OCI-LY3 (cell line): ENCODE data around the gene PLXNB3.

Source experiments
- EZH2phosphoT487 ChIP-seq: fragments of 200-600 bp; shearing (Covaris generic); IDR thresholded peaks from 2 replicates; pipeline ENCODE4 v1.6.1; 2018; ENCODE audit warnings: antibody characterized with exemption, mixed run types, low read depth
- TF ChIP-seq, protein P1 (sequence below): fragments of 200-600, 300-600 bp; sonication (generic); IDR thresholded peaks from 2 replicates; pipeline ENCODE4 v1.5.1; 2014; ENCODE audit warnings: antibody characterized with exemption, low read length, low read depth

DNA sequence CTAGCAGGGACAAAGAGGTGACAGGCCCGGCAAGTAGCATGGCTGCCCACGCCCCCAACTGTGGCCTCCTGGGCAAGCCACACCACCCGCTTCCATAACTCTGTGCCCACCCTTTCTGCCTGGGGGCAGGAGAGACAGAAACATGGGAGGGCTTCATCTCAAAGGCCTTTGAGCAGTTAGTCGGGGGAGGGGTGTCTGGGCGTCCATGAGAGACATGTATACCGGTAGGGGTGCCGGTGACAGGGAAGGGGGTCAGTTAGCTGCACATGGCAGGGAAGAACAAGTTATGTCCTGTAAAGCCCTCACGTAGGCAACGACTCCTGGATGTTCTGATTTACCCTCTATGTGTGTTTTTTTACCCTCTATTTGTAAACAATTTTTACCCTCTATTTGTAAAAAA, 57.0 kb downstream of the PLXNB3 start:
- TF ChIP-seq, protein P1, sequence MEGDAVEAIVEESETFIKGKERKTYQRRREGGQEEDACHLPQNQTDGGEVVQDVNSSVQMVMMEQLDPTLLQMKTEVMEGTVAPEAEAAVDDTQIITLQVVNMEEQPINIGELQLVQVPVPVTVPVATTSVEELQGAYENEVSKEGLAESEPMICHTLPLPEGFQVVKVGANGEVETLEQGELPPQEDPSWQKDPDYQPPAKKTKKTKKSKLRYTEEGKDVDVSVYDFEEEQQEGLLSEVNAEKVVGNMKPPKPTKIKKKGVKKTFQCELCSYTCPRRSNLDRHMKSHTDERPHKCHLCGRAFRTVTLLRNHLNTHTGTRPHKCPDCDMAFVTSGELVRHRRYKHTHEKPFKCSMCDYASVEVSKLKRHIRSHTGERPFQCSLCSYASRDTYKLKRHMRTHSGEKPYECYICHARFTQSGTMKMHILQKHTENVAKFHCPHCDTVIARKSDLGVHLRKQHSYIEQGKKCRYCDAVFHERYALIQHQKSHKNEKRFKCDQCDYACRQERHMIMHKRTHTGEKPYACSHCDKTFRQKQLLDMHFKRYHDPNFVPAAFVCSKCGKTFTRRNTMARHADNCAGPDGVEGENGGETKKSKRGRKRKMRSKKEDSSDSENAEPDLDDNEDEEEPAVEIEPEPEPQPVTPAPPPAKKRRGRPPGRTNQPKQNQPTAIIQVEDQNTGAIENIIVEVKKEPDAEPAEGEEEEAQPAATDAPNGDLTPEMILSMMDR, result no peak
- no peak for TF ChIP-seq EZH2phosphoT487
